ENCODE measurements around the gene ARHGEF1.
A peak's percentile ranks its signal among the peaks of the same experiment; 100 is the strongest.

The ARHGEF1 gene

DNA sequence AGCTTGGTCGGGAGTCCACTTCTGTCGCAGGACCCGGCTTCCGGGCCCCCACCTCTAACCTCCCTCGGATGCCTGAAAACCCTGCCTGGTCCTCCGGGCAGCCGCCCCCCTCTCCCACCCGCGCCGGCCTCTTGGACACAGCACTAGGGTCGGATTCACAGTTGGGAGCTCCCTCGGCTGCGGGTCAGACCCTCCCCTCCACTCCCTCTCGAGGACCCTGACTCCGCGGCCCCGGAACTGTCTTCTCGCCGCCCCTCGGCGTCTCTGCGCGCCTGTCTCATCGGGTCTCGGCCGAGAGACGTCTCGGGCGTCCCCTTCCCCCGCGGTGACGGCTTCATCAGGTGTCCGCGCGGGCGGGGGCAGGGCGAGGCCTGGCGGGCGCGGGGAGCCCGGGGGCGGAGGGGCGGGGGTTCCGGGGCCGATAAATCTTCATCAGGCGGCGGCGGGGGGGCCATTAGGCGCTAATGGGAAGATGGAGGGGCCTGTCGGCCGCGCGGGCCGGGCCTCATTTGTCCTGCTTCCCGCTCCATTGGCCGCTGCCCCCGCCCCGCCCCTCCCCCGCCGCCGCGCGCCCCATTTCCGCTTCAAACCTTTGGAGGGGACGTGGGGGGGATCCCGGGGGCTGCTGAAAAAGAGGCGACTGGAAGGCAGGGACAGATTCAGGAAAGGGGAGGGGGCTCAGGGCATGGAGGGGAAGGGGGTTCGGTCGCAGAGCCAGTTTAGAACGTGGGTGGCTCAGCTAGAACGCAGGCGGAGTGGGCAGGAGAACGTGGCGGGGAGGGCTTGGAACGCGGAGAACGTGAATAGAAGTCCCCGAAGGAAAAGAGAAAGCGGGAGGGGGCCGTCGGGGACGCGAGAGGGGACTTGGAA, 57.1 kb downstream of the ARHGEF1 start:
- Histone ChIP-seq H3K27me3 (ENCODE audit: insufficient read depth, insufficient read length) (peaks cover 29% of the 10 kb centered on the region), H3K9me3 (ENCODE audit: insufficient read depth, low read length) (no peaks in the 10 kb centered on the region), H3K4me3 (ENCODE audit: insufficient read length, low read depth) (peak overlapping the region; percentile 40), H3K36me3 (ENCODE audit: insufficient read depth, insufficient read length, low read length) (no peaks in the 10 kb centered on the region), H3K9ac (ENCODE audit: insufficient read length, low read depth) (peak overlapping the region; percentile 56), H3K4me1 (ENCODE audit: insufficient read depth, insufficient read length) (no peaks in the 10 kb centered on the region)
- TF ChIP-seq ZNF274 (IDR thresholded peaks at IDR 0.05; ENCODE audit: low read depth, low read length) = no peak
- TF ChIP-seq SUZ12 (IDR thresholded peaks at IDR 0.05; ENCODE audit: extremely low read depth, insufficient read depth, insufficient read length) = no peak
- TF ChIP-seq YY1 (IDR thresholded peaks at IDR 0.05; ENCODE audit: insufficient read depth, insufficient read length) = no peak
- DNase-seq (ENCODE audit: low read depth, low spot score) = no peak

DNA sequence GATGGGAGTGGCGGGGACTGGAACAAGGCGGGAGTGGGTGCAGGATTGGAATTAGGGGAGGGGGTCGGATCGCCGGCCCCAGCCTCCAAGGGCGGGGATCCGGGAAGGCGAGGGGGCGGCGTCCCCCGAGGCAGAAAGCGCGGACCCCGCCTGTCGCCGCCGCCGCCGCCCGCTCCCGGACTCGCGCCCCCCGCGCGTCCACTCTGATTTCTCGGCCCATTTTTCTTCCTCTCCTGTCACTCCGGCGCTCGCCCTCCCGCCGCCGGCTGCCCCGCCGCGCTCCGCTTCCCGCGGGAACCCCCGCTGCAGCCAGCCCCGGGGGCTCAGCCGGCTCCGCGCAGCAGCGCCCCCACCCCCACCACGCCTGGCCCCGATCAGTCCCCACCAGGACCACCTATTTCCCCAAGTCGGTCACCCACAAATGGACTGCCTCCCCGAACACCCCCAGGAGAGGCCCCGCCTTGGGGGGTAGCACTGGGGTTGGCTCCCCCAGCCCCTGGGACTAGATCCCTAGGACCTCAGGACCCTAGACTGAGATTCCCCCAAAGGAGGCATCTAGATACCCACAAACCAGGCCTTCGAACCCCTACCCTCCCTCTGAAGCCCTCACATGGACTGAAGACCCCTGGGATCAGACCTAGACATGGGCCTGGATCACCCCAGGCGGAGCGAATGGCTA, 57.9 kb downstream of the ARHGEF1 start:
- H3K27me3 ChIP-seq (ENCODE audit: insufficient read depth, insufficient read length) = peaks cover 22% of the 10 kb centered on the region
- no peak for TF ChIP-seq ZNF274 (IDR thresholded peaks at IDR 0.05; ENCODE audit: low read depth, low read length)
- TF ChIP-seq SUZ12 (IDR thresholded peaks at IDR 0.05; ENCODE audit: extremely low read depth, insufficient read depth, insufficient read length) = no peak
- TF ChIP-seq YY1 (IDR thresholded peaks at IDR 0.05; ENCODE audit: insufficient read depth, insufficient read length) = no peak
- H3K9me3 ChIP-seq (ENCODE audit: insufficient read depth, low read length) = no peaks in the 10 kb centered on the region
- no peak for DNase-seq (ENCODE audit: low read depth, low spot score)
- peak overlapping the region; percentile 40 for H3K4me3 ChIP-seq (ENCODE audit: insufficient read length, low read depth)
- no peaks in the 10 kb centered on the region for H3K36me3 ChIP-seq (ENCODE audit: insufficient read depth, insufficient read length, low read length)
- peak overlapping the region; percentile 42 for H3K9ac ChIP-seq (ENCODE audit: insufficient read length, low read depth)
- H3K4me1 ChIP-seq (ENCODE audit: insufficient read depth, insufficient read length) = no peaks in the 10 kb centered on the region

DNA sequence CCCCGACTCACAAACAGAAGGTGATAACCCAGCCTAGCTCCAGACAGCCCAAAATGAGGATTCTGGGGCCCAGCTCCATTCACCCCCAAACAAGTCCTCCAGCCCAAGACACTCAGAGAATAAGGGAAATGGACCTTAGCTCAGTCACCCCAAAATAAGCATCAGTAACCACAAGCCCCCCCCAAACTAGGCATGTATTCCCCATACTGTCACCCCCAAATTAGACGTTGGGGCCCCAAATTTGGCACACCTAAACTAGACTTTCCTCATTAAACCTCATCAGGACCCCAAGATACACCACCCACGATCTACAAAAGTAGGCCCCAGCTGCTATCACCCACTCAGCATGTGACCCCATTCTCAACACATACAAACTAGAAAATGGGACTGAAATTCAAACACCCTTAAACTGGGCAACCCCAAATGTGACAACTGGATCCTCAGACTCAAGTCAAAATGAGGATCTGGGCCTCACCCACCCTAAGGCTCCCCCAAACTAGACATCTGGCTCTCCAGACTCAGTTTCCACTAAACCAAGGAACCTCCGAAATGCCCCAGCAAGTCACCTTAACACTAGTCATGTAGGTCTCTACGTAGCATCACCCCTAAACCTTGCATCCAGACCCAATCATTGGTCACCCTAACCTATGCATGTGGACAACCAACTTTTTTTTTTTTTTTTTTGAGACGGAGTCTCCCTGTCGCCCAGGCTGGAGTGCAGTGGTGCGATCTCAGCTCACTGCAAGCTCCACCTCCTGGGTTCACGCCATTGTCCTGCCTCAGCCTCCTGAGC, 58.6 kb downstream of the ARHGEF1 start:
- H3K27me3 ChIP-seq (ENCODE audit: insufficient read depth, insufficient read length) = peaks cover 15% of the 10 kb centered on the region
- H3K4me1 ChIP-seq (ENCODE audit: insufficient read depth, insufficient read length) = no peaks in the 10 kb centered on the region
- TF ChIP-seq YY1 (IDR thresholded peaks at IDR 0.05; ENCODE audit: insufficient read depth, insufficient read length) = no peak
- no peak for TF ChIP-seq ZNF274 (IDR thresholded peaks at IDR 0.05; ENCODE audit: low read depth, low read length)
- TF ChIP-seq SUZ12 (IDR thresholded peaks at IDR 0.05; ENCODE audit: extremely low read depth, insufficient read depth, insufficient read length) = no peak
- peak overlapping the region; percentile 21 for H3K9ac ChIP-seq (ENCODE audit: insufficient read length, low read depth)
- no peak overlapping the region for H3K4me3 ChIP-seq (ENCODE audit: insufficient read length, low read depth)
- no peak for DNase-seq (ENCODE audit: low read depth, low spot score)
- no peaks in the 10 kb centered on the region for H3K9me3 ChIP-seq (ENCODE audit: insufficient read depth, low read length)
- no peaks in the 10 kb centered on the region for H3K36me3 ChIP-seq (ENCODE audit: insufficient read depth, insufficient read length, low read length)

DNA sequence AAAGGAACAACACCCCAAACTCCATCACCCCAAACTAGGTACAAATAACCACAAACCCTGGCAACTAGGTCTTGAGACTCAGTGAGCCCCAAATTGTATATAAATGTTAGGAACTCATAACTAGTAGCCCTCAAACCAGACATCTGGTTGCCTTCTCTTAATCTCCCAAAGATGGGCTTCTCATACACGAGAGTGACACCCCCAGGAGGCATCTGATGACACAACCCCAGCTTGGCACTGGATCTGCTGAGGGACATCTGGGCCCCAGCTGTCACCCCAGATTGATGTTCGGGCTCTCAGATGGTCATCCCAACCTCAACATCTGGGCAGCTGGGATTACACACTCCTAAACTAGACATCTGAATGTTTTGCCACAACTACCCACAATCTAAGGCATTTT, 61.4 kb downstream of the ARHGEF1 start:
- no peak overlapping the region for H3K9ac ChIP-seq (ENCODE audit: insufficient read length, low read depth)
- no peaks in the 10 kb centered on the region for H3K36me3 ChIP-seq (ENCODE audit: insufficient read depth, insufficient read length, low read length)
- no peaks in the 10 kb centered on the region for H3K9me3 ChIP-seq (ENCODE audit: insufficient read depth, low read length)
- no peak for DNase-seq (ENCODE audit: low read depth, low spot score)
- H3K4me1 ChIP-seq (ENCODE audit: insufficient read depth, insufficient read length) = no peaks in the 10 kb centered on the region
- TF ChIP-seq SUZ12 (IDR thresholded peaks at IDR 0.05; ENCODE audit: extremely low read depth, insufficient read depth, insufficient read length) = no peak
- TF ChIP-seq ZNF274 (IDR thresholded peaks at IDR 0.05; ENCODE audit: low read depth, low read length) = no peak
- TF ChIP-seq YY1 (IDR thresholded peaks at IDR 0.05; ENCODE audit: insufficient read depth, insufficient read length) = no peak
- H3K4me3 ChIP-seq (ENCODE audit: insufficient read length, low read depth) = no peak overlapping the region
- H3K27me3 ChIP-seq (ENCODE audit: insufficient read depth, insufficient read length) = peaks cover 12% of the 10 kb centered on the region

DNA sequence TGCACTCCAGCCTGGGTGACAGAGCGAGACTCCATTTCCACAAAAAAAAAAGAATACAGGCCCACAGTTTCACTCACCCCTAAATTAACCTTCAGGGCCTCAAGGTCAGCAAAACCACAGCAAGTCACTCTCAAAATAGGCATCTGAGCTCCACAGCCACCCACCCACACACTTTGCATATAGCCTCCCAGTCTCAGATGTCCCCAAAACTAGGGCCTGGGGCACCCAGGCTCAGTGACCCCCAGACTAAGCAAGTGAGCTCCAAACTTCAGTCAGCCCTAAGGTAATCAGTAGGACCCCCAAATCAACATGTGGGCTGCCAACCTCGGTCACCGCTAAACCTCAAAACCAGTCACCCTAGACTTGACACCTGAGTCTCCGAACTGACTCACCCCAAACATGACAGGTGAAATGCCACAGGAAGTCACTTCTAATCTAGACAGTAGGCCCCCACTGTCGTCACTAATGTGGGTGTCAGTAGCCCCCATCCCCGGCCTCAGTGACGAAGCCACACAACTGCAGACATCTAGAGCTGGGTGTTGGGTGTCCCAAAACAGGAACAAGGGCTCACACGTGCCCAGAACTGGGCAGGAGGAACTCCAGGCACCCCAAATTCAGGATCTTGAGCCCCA, 62.3 kb downstream of the ARHGEF1 start:
- no peak overlapping the region for H3K4me3 ChIP-seq (ENCODE audit: insufficient read length, low read depth)
- no peak for DNase-seq (ENCODE audit: low read depth, low spot score)
- no peaks in the 10 kb centered on the region for H3K4me1 ChIP-seq (ENCODE audit: insufficient read depth, insufficient read length)
- TF ChIP-seq SUZ12 (IDR thresholded peaks at IDR 0.05; ENCODE audit: extremely low read depth, insufficient read depth, insufficient read length) = no peak
- TF ChIP-seq ZNF274 (IDR thresholded peaks at IDR 0.05; ENCODE audit: low read depth, low read length) = no peak
- no peak for TF ChIP-seq YY1 (IDR thresholded peaks at IDR 0.05; ENCODE audit: insufficient read depth, insufficient read length)
- H3K9ac ChIP-seq (ENCODE audit: insufficient read length, low read depth) = no peak overlapping the region
- no peaks in the 10 kb centered on the region for H3K9me3 ChIP-seq (ENCODE audit: insufficient read depth, low read length)
- peaks cover 12% of the 10 kb centered on the region for H3K27me3 ChIP-seq (ENCODE audit: insufficient read depth, insufficient read length)
- H3K36me3 ChIP-seq (ENCODE audit: insufficient read depth, insufficient read length, low read length) = no peaks in the 10 kb centered on the region

DNA sequence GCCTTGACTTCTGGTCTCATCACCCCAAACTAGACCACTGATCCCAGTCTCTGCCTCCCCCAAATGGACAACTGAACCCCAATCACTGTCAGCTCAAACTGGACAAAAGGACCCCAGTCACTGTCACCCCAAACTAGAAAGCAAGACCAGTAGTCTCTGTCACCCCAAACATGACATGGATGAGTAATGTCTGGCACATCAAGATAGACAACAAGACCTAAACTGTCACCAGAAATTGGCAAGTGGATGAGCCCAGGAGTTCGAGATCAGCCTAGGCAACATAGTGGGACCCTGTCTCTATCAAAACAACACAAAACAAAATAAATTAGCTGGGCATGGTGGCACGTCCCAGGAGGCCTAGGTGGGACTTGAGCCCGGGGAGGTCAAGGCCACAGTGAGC, 64.1 kb downstream of the ARHGEF1 start:
- no peaks in the 10 kb centered on the region for H3K36me3 ChIP-seq (ENCODE audit: insufficient read depth, insufficient read length, low read length)
- no peaks in the 10 kb centered on the region for H3K27me3 ChIP-seq (ENCODE audit: insufficient read depth, insufficient read length)
- H3K9me3 ChIP-seq (ENCODE audit: insufficient read depth, low read length) = no peaks in the 10 kb centered on the region
- no peak overlapping the region for H3K9ac ChIP-seq (ENCODE audit: insufficient read length, low read depth)
- no peaks in the 10 kb centered on the region for H3K4me1 ChIP-seq (ENCODE audit: insufficient read depth, insufficient read length)
- TF ChIP-seq SUZ12 (IDR thresholded peaks at IDR 0.05; ENCODE audit: extremely low read depth, insufficient read depth, insufficient read length) (no peak), YY1 (IDR thresholded peaks at IDR 0.05; ENCODE audit: insufficient read depth, insufficient read length) (no peak), ZNF274 (IDR thresholded peaks at IDR 0.05; ENCODE audit: low read depth, low read length) (no peak)
- H3K4me3 ChIP-seq (ENCODE audit: insufficient read length, low read depth) = no peak overlapping the region
- DNase-seq (ENCODE audit: low read depth, low spot score) = no peak
